Measurements from ENCODE around the gene FEM1A. TPM values are rescaled to one million over a fixed set of nuclear protein-coding genes. Genes with fewer than 3 reads are reported as not detected.

FEM1A gene
- total RNA-seq, 1 experiment from 2014 or later, result 20.0 TPM

DNA sequence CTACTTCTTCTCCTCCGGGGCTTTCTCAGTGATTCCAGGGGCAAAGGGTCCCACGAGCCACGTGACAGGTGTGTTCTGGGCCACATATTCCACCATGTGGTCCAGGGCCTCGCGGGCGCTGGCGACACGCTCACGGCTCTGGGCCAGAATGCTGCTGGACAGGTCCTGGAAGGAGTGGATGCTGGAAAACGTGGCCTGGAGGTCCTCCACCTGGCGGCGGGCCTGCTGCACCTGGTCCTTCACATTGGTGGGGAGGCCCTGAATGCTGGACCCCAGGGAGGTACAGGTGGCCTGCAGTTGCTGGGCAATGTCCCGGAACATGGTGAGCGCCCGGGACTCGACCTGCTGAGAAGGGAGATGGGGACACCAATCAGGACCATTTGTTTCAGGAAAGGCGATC is 47.7 kb downstream of the FEM1A start:
- Histone ChIP-seq H3K27me3 (ENCODE audit: insufficient read depth, low read length) (no peaks in the 10 kb centered on the region), H4K20me1 (ENCODE audit: control insufficient read depth, insufficient read depth, insufficient read length) (no peaks in the 10 kb centered on the region), H2BK15ac (ENCODE audit: low read depth, low read length) (no peak overlapping the region), H3K23ac (ENCODE audit: insufficient read length, low read depth, low read length) (no peak overlapping the region), H4K8ac (replicated peaks; ENCODE audit: insufficient read length, low read depth, low read length) (no peak overlapping the region), H2BK120ac (ENCODE audit: low read depth, low read length, poor library complexity, severe bottlenecking) (no peak overlapping the region), H3K9ac (ENCODE audit: extremely low read depth, insufficient read length, low read length) (no peak overlapping the region), H3K79me2 (ENCODE audit: insufficient read depth, low read length) (no peaks in the 10 kb centered on the region), H3K18ac (ENCODE audit: insufficient read length, low read depth, low read length) (no peak overlapping the region), H3K4me1 (ENCODE audit: insufficient read depth, low read length) (no peaks in the 10 kb centered on the region), H3K79me1 (ENCODE audit: insufficient read depth, low read depth, low read length, poor library complexity, severe bottlenecking) (no peaks in the 10 kb centered on the region), H3K9me3 (ENCODE audit: control insufficient read depth, low read depth, low read length) (no peaks in the 10 kb centered on the region), H2BK12ac (ENCODE audit: insufficient read length, low read depth, low read length) (no peak overlapping the region), H2AK5ac (ENCODE audit: insufficient read length, low read length) (no peak overlapping the region), H3K56ac (ENCODE audit: insufficient read length, low read depth, low read length) (no peak overlapping the region), H3K23me2 (ENCODE audit: insufficient read length, low read depth, low read length, poor library complexity, severe bottlenecking) (no peaks in the 10 kb centered on the region), H3K4ac (ENCODE audit: low read depth, low read length) (no peak overlapping the region), H4K91ac (ENCODE audit: insufficient read length, low read depth, low read length) (no peak overlapping the region), H3K4me2 (ENCODE audit: insufficient read depth, insufficient read length, low read length) (no peak overlapping the region), H3T11ph (ENCODE audit: low read length) (no peak overlapping the region), H2AFZ (ENCODE audit: low read length) (no peak overlapping the region), H3K27ac (ENCODE audit: insufficient read length, low read depth, low read length) (no peak overlapping the region), H4K5ac (ENCODE audit: insufficient read length, low read depth, low read length) (no peak overlapping the region), H2BK5ac (ENCODE audit: insufficient read length, low read length) (no peak overlapping the region), H3K14ac (ENCODE audit: insufficient read depth, low read length) (no peak overlapping the region; the same call in 1 of the 2 replicates), H2BK20ac (ENCODE audit: low read depth, low read length, poor library complexity, severe bottlenecking) (no peak overlapping the region)
- no peak for DNase-seq
- no peaks in the 10 kb centered on the region for H3K27me3 Mint-ChIP-seq (ENCODE audit: low read depth)
- H3K4me1 Mint-ChIP-seq, result no peaks in the 10 kb centered on the region
- H3K9me3 Mint-ChIP-seq, result no peaks in the 10 kb centered on the region
- TF ChIP-seq, protein P1, sequence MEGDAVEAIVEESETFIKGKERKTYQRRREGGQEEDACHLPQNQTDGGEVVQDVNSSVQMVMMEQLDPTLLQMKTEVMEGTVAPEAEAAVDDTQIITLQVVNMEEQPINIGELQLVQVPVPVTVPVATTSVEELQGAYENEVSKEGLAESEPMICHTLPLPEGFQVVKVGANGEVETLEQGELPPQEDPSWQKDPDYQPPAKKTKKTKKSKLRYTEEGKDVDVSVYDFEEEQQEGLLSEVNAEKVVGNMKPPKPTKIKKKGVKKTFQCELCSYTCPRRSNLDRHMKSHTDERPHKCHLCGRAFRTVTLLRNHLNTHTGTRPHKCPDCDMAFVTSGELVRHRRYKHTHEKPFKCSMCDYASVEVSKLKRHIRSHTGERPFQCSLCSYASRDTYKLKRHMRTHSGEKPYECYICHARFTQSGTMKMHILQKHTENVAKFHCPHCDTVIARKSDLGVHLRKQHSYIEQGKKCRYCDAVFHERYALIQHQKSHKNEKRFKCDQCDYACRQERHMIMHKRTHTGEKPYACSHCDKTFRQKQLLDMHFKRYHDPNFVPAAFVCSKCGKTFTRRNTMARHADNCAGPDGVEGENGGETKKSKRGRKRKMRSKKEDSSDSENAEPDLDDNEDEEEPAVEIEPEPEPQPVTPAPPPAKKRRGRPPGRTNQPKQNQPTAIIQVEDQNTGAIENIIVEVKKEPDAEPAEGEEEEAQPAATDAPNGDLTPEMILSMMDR (conservative IDR thresholded peaks at IDR 0.05), result no peak
- WGBS (ENCODE audit: extremely low coverage, insufficient read length, low lambda C conversion rate), result no CpG with 5 or more reads among the region's 17 CpGs
- no peak overlapping the region; a peak in 1 of 5 replicates for H3K4me3 Mint-ChIP-seq
- peaks cover 26 to 62% (median 60%) of the 10 kb centered on the region in 3 experiments for H3K36me3 Mint-ChIP-seq (ENCODE audit: insufficient read depth in 1 of 3, low read depth in 3 of 3)
- H3K27ac Mint-ChIP-seq, result no peak overlapping the region
